HPDE6-E6E7 (cell line): ENCODE results near the gene HS1BP3.

ENCODE experiments used
- DNase-seq: peaks from one replicate; pipeline ENCODE4 v3.0.0; 2011; ENCODE audit warnings: missing footprints; ENCODE audit errors: extremely low spot score

HS1BP3 gene

GRCh38 chr2:20629581-20630171 is 21.2 kb downstream of the HS1BP3 start:
- DNase-seq: no peak

- DNase-seq: no peak
Measured at GRCh38 chr2:20629181-20629580, 21.7 kb downstream of the HS1BP3 start.

- DNase-seq: no peak
Measured at GRCh38 chr2:20627712-20628380, 23.1 kb downstream of the HS1BP3 start.

- DNase-seq: no peak
Measured at GRCh38 chr2:20626698-20627513, 24.0 kb downstream of the HS1BP3 start.

GRCh38 chr2:20626392-20626697 is 24.6 kb downstream of the HS1BP3 start:
- DNase-seq: no peak

GRCh38 chr2:20625491-20626391 is 25.2 kb downstream of the HS1BP3 start:
- DNase-seq: no peak

- no peak for DNase-seq
Measured at GRCh38 chr2:20624884-20625485, 25.9 kb downstream of the HS1BP3 start.

- DNase-seq: no peak
Measured at GRCh38 chr2:20624156-20624883, 26.6 kb downstream of the HS1BP3 start.

GRCh38 chr2:20623741-20624155 is 27.1 kb downstream of the HS1BP3 start:
- DNase-seq: no peak

GRCh38 chr2:20623241-20623640 is 27.7 kb downstream of the HS1BP3 start:
- DNase-seq: no peak

- no peak for DNase-seq
Measured at GRCh38 chr2:20622731-20623130, 28.2 kb downstream of the HS1BP3 start.

GRCh38 chr2:20622296-20622686 is 28.6 kb downstream of the HS1BP3 start:
- DNase-seq: no peak

GRCh38 chr2:20621366-20622295 is 29.3 kb downstream of the HS1BP3 start:
- DNase-seq: no peak

GRCh38 chr2:20620696-20621365 is 30.1 kb downstream of the HS1BP3 start:
- no peak for DNase-seq

GRCh38 chr2:20620271-20620681 is 30.6 kb downstream of the HS1BP3 start:
- DNase-seq: no peak

GRCh38 chr2:20619624-20620024 is 31.3 kb downstream of the HS1BP3 start:
- DNase-seq: no peak

- DNase-seq: no peak
Measured at GRCh38 chr2:20618886-20619521, 31.9 kb downstream of the HS1BP3 start.

GRCh38 chr2:20618468-20618885 is 32.4 kb downstream of the HS1BP3 start:
- DNase-seq: no peak
